Stimulated activated naive B cell treated with anti-CD40 and anti-IgM and Interleukin-4, amounts not matched to agents 10 μg/mL and 1 μg/mL and 100 μg/mL, for 72 hours (primary cell): ENCODE measurements around the gene ELK3.
"Not testable (repeated sequence)": the region's sequence is repeated elsewhere in the genome, so short reads cannot be mapped to it uniquely, and the experiment has no call there.

Source experiments
- ATAC-seq, 2 donors: fragments of 150-1000 bp; cut with Tn5 transposase; replicated peaks; 2 replicates each; pipeline ENCODE4 v1.10.0; 2021; ENCODE audit warnings: moderate library complexity in 1 of 2
- DNase-seq: peaks from one replicate; pipeline ENCODE4 v3.0.0; 2021
- H3K27ac Mint-ChIP-seq: one replicate; pipeline ENCODE4 v1.8.0; 2022; ENCODE audit warnings: mild to moderate bottlenecking, mixed read lengths
- H3K27me3 Mint-ChIP-seq, 2 donors: one replicate each; pipeline ENCODE4 v1.8.0; 2022; ENCODE audit warnings: mixed read lengths in 2 of 2
- H3K36me3 Mint-ChIP-seq, 2 donors: one replicate each; pipeline ENCODE4 v1.8.0; 2022; ENCODE audit warnings: mixed read lengths in 2 of 2, mild to moderate bottlenecking in 1 of 2
- H3K4me1 Mint-ChIP-seq, 2 donors: one replicate each; pipeline ENCODE4 v1.8.0; 2022; ENCODE audit warnings: mixed read lengths in 2 of 2, mild to moderate bottlenecking in 1 of 2
- H3K4me3 Mint-ChIP-seq, 2 donors: one replicate each; pipeline ENCODE4 v1.8.0; 2022; ENCODE audit warnings: mild to moderate bottlenecking in 2 of 2, mixed read lengths in 2 of 2, moderate library complexity in 1 of 2
- H3K9me3 Mint-ChIP-seq, 2 donors: one replicate each; pipeline ENCODE4 v1.8.0; 2022; ENCODE audit warnings: mixed read lengths in 2 of 2, mild to moderate bottlenecking in 1 of 2

ELK3 gene

GRCh38 chr12:96317801-96318200 is 123.6 kb downstream of the ELK3 start:
- not testable (repeated sequence) for H3K9me3 Mint-ChIP-seq, H3K4me3 Mint-ChIP-seq, H3K27ac Mint-ChIP-seq, DNase-seq, ATAC-seq, H3K27me3 Mint-ChIP-seq
- Mint-ChIP-seq H3K4me1 (peaks cover 8 to 13% of the 10 kb centered on the region in 2 donors), H3K36me3 (peaks cover 11 to 15% of the 10 kb centered on the region in 2 donors)
